ENCODE results near the gene THBS2. TPM values are rescaled to one million over a fixed set of nuclear protein-coding genes. Genes with fewer than 3 reads are reported as not detected.

Gene THBS2
- total RNA-seq, 1 donor from 2014 or later: not detected

DNA sequence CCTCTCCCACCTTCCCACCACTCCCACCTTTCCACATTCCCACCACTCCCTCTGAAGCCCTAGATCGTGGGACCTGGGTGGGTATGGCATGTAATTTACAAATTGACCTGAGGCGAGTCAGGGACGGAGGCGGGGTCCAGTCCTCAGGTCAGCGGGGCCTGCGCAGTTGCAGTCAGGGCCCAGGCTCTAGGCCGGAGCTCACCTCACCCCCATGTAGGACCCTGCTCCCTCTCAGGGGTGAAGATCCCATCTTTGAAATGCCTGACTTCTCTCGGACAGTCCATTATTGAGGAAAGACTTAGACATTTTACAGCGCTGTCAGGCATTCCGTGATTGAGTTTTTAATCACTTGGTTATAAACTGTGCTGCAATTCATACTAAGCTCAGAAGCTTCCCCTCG, 10.5 kb downstream of the THBS2 start:
- H3K4me3 Mint-ChIP-seq (ENCODE audit: low read depth): no peak overlapping the region
- H3K27me3 Mint-ChIP-seq: peaks cover 20% of the 10 kb centered on the region
- TF ChIP-seq, protein P1, sequence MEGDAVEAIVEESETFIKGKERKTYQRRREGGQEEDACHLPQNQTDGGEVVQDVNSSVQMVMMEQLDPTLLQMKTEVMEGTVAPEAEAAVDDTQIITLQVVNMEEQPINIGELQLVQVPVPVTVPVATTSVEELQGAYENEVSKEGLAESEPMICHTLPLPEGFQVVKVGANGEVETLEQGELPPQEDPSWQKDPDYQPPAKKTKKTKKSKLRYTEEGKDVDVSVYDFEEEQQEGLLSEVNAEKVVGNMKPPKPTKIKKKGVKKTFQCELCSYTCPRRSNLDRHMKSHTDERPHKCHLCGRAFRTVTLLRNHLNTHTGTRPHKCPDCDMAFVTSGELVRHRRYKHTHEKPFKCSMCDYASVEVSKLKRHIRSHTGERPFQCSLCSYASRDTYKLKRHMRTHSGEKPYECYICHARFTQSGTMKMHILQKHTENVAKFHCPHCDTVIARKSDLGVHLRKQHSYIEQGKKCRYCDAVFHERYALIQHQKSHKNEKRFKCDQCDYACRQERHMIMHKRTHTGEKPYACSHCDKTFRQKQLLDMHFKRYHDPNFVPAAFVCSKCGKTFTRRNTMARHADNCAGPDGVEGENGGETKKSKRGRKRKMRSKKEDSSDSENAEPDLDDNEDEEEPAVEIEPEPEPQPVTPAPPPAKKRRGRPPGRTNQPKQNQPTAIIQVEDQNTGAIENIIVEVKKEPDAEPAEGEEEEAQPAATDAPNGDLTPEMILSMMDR (IDR thresholded peaks at IDR 0.05; ENCODE audit: unreplicated experiment): no peak
- H3K36me3 Mint-ChIP-seq (ENCODE audit: insufficient read depth): no peaks in the 10 kb centered on the region
- no peak for DNase-seq (ENCODE audit: low spot score, unreplicated experiment)
- peaks cover 5% of the 10 kb centered on the region for H3K9me3 Mint-ChIP-seq (ENCODE audit: low read depth)
- peak overlapping the region; percentile 78 for H3K27ac Mint-ChIP-seq
- H3K4me1 Mint-ChIP-seq (ENCODE audit: low read depth): peaks cover 9% of the 10 kb centered on the region

DNA sequence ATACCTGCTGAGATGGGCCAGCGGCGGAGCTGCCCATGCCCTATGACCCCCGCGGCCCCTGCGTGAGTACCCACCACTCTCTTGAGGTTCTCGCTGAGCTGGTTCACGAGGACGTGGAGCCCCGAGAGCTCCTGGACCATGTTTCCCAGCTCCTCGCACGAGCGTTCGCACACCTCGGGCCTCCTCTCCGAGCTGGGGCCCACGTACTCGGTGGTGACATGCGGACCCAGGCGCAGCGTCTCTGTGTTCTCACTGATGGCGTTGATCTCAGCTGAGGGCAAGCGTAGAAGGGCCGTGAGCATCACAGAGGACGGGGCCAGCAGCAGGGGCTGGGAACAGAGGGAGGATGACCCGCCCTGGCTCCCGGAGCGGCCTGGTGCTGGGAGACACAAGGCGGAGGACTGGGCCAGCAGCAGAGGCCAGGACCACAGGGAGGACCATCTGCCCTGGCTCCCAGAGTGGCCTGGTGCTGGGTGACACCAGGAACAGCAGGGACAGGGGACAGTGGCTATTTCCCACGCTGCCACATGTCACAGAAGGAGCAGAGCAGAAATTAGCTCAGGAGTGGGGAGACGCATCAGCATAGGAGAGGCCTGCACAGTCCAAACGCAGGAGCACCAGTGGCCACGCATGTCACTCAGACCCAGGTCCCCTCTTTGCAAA, 11.8 kb downstream of the THBS2 start:
- no peak overlapping the region for H3K27ac Mint-ChIP-seq
- H3K4me1 Mint-ChIP-seq (ENCODE audit: low read depth): peaks cover 9% of the 10 kb centered on the region
- no peak overlapping the region for H3K4me3 Mint-ChIP-seq (ENCODE audit: low read depth)
- H3K27me3 Mint-ChIP-seq: peaks cover 16% of the 10 kb centered on the region
- no peak for DNase-seq (ENCODE audit: low spot score, unreplicated experiment)
- H3K36me3 Mint-ChIP-seq (ENCODE audit: insufficient read depth): no peaks in the 10 kb centered on the region
- TF ChIP-seq, protein P1 (IDR thresholded peaks at IDR 0.05; ENCODE audit: unreplicated experiment): no peak
- H3K9me3 Mint-ChIP-seq (ENCODE audit: low read depth): no peaks in the 10 kb centered on the region

DNA sequence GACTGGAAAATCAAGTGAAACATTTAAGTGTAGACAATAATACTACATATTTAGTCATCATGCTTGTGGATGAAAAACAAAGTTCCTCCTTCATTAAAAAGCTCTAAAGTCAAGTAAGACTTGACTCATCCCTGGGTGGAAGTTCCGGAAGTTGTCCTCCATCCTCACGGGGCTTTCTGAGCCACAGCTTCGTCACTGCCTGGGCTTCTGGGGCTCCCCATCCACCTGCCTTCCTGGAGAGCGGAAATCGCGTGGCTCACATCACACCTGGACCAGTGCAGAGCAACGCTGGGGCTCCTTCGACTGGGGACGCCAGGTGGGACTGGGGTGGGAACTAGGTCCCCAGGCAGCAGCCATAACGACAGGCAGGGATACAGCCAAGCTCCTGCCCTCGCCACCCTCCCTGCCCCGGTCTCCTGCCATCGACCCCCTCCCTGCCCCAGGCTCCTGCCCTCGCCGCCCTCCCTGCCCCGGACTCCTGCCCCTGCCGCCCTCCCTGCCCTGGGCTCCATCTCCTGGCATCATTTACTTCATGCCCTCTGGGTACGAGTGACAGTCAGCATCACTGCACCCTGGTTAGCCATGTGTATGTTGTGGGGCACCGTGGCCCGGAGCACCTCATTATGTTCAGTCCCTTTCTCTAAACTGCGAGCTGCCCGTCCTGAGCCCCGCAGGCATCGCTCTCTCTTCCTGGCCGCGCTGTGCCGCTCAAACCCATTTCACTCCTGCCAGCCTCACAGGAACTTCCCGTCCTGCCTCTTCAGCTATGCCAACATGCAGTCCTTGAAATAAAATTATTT, 12.9 kb downstream of the THBS2 start:
- Mint-ChIP-seq H3K36me3 (ENCODE audit: insufficient read depth) (no peaks in the 10 kb centered on the region), H3K4me3 (ENCODE audit: low read depth) (no peak overlapping the region), H3K4me1 (ENCODE audit: low read depth) (peaks cover 9% of the 10 kb centered on the region), H3K27ac (no peak overlapping the region), H3K27me3 (peaks cover 16% of the 10 kb centered on the region), H3K9me3 (ENCODE audit: low read depth) (no peaks in the 10 kb centered on the region)
- TF ChIP-seq, protein P1 (IDR thresholded peaks at IDR 0.05; ENCODE audit: unreplicated experiment): no peak
- DNase-seq (ENCODE audit: low spot score, unreplicated experiment): no peak

DNA sequence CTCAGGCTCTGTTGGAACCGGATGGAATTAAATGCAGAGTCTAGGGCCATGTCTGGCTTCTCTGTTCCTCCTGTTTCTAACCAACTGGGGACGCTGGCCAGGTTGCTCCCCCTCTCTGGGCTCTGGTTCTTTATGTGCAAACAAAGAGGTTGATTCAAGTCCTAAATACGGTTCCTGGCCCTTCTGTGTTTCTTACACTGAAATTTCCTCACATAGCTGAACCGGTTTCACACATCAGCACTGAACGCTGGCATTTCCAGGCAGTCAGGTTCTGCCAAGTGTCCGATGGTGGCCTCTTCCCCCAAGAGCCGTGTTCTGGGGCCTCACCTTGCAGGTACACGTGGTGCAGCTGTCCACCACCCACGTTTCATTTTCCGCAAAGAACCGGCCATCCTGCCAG, 13.5 kb downstream of the THBS2 start:
- no peak for DNase-seq (ENCODE audit: low spot score, unreplicated experiment)
- TF ChIP-seq, protein P1 (IDR thresholded peaks at IDR 0.05; ENCODE audit: unreplicated experiment): no peak
- Mint-ChIP-seq H3K4me3 (ENCODE audit: low read depth) (no peak overlapping the region), H3K36me3 (ENCODE audit: insufficient read depth) (no peaks in the 10 kb centered on the region), H3K4me1 (ENCODE audit: low read depth) (peaks cover 9% of the 10 kb centered on the region), H3K27me3 (peaks cover 16% of the 10 kb centered on the region), H3K9me3 (ENCODE audit: low read depth) (no peaks in the 10 kb centered on the region), H3K27ac (no peak overlapping the region)

DNA sequence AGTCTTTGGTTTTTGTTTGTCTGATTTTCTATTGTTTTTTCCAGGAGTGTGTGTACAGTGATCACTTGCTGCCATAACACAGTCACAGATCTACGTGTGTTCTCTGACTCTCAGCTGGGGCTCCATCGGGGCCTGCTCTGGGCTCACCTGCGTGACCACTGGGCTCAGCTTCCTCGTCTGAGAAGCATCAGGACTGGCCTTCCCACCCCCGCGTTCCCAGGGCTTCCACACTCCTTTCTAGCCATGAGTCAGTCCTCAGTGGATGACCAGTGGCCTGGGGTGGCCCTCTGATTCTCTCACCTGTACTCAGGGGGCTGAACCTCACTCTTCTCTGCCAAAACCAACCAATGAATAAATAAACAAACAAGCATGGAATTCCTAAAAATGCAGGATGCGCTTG, 14.5 kb downstream of the THBS2 start:
- H3K4me3 Mint-ChIP-seq (ENCODE audit: low read depth): no peak overlapping the region
- peaks cover 8% of the 10 kb centered on the region for H3K4me1 Mint-ChIP-seq (ENCODE audit: low read depth)
- no peaks in the 10 kb centered on the region for H3K36me3 Mint-ChIP-seq (ENCODE audit: insufficient read depth)
- TF ChIP-seq, protein P1 (IDR thresholded peaks at IDR 0.05; ENCODE audit: unreplicated experiment): no peak
- H3K27ac Mint-ChIP-seq: no peak overlapping the region
- H3K27me3 Mint-ChIP-seq: peaks cover 16% of the 10 kb centered on the region
- DNase-seq (ENCODE audit: low spot score, unreplicated experiment): no peak
- peaks cover 3% of the 10 kb centered on the region for H3K9me3 Mint-ChIP-seq (ENCODE audit: low read depth)

Data from progenitor cell of endocrine pancreas (in vitro differentiated cells).